ENCODE results near the gene HMOX2. TPM values are rescaled to one million over a fixed set of nuclear protein-coding genes. Genes with fewer than 3 reads are reported as not detected.

Gene HMOX2
- total RNA-seq, 1 experiment from 2014 or later = 72.6 TPM

- H3K36me3 ChIP-seq (ENCODE audit: control insufficient read depth, insufficient read depth, low read length) = no peaks in the 10 kb centered on the region
- H3K4me3 ChIP-seq (ENCODE audit: low read depth in 2 of 2, low read length in 2 of 2) = no peak overlapping the region
- ATAC-seq (no peak), DNase-seq (ENCODE audit: low read depth, low spot score) (no peak)
- intact Hi-C loops (cut with micrococcal nuclease; ENCODE audit: unreplicated experiment) (no loop called here), in situ Hi-C loops (cut with HindIII; ENCODE audit: low pct_unique_long_range_greater_than_20kb, low sequenced_read_pairs) (no loop called here)
- no peak for TF ChIP-seq CTCF (IDR thresholded peaks at IDR 0.05)
- no peak for TF ChIP-seq REST (IDR thresholded peaks at IDR 0.05; ENCODE audit: insufficient read depth in 1 of 2, low read depth in 2 of 2, low read length in 1 of 2)
- no peak for TF ChIP-seq SIN3A (IDR thresholded peaks at IDR 0.05; ENCODE audit: borderline replicate concordance, insufficient read depth, low read depth, low read length)
- TF ChIP-seq TCF7L2 (IDR thresholded peaks at IDR 0.05; ENCODE audit: low read depth, low read length) = no peak
- TF ChIP-seq POLR2AphosphoS5 (IDR thresholded peaks at IDR 0.05; ENCODE audit: low read depth, low read length) = no peak
- no peak overlapping the region for H3K27ac ChIP-seq (ENCODE audit: low read length)
- no peaks in the 10 kb centered on the region for H3K27me3 ChIP-seq (ENCODE audit: control insufficient read depth, insufficient read depth, low read length)
- H3K4me1 ChIP-seq (ENCODE audit: control insufficient read depth, insufficient read depth, low read length) = no peaks in the 10 kb centered on the region
- BruUV-seq (replicated peaks) = no TSS peak
- H3K9me3 ChIP-seq (ENCODE audit: control insufficient read depth, insufficient read depth, low read depth, low read length) = no peaks in the 10 kb centered on the region
- CTCF ChIA-PET = no interaction called here
- POLR2A ChIA-PET = no interaction called here
These were observed 47.5 kb downstream of the HMOX2 start for GRCh38 chr16:4523686-4524085.

GRCh38 chr16:4524571-4524970 lies 48.4 kb downstream of the HMOX2 start:
- DNase-seq (ENCODE audit: low read depth, low spot score) = no peak
- Histone ChIP-seq H3K36me3 (ENCODE audit: control insufficient read depth, insufficient read depth, low read length) (no peaks in the 10 kb centered on the region), H3K27ac (ENCODE audit: low read length) (no peak overlapping the region), H3K27me3 (ENCODE audit: control insufficient read depth, insufficient read depth, low read length) (no peaks in the 10 kb centered on the region), H3K9me3 (ENCODE audit: control insufficient read depth, insufficient read depth, low read depth, low read length) (no peaks in the 10 kb centered on the region), H3K4me1 (ENCODE audit: control insufficient read depth, insufficient read depth, low read length) (no peaks in the 10 kb centered on the region), H3K4me3 (ENCODE audit: low read depth in 2 of 2, low read length in 2 of 2) (no peak overlapping the region)
- in situ Hi-C loops (cut with HindIII; ENCODE audit: low pct_unique_long_range_greater_than_20kb, low sequenced_read_pairs) (no loop called here), intact Hi-C loops (cut with micrococcal nuclease; ENCODE audit: unreplicated experiment) (no loop called here)
- TF ChIP-seq SIN3A (IDR thresholded peaks at IDR 0.05; ENCODE audit: borderline replicate concordance, insufficient read depth, low read depth, low read length) (no peak), TCF7L2 (IDR thresholded peaks at IDR 0.05; ENCODE audit: low read depth, low read length) (no peak), CTCF (IDR thresholded peaks at IDR 0.05) (no peak), REST (IDR thresholded peaks at IDR 0.05; ENCODE audit: insufficient read depth in 1 of 2, low read depth in 2 of 2, low read length in 1 of 2) (no peak), POLR2AphosphoS5 (IDR thresholded peaks at IDR 0.05; ENCODE audit: low read depth, low read length) (no peak)
- BruUV-seq (replicated peaks) = no TSS peak
- no peak for ATAC-seq
- ChIA-PET CTCF (no interaction called here), POLR2A (no interaction called here)

Measured in Panc1 (cell line).